Measurements from ENCODE around the gene PNLIPRP2.

- no peak for TF ChIP-seq EZH2phosphoT487 (IDR thresholded peaks at IDR 0.05; ENCODE audit: borderline replicate concordance, low read length)
- TF ChIP-seq, protein P1, sequence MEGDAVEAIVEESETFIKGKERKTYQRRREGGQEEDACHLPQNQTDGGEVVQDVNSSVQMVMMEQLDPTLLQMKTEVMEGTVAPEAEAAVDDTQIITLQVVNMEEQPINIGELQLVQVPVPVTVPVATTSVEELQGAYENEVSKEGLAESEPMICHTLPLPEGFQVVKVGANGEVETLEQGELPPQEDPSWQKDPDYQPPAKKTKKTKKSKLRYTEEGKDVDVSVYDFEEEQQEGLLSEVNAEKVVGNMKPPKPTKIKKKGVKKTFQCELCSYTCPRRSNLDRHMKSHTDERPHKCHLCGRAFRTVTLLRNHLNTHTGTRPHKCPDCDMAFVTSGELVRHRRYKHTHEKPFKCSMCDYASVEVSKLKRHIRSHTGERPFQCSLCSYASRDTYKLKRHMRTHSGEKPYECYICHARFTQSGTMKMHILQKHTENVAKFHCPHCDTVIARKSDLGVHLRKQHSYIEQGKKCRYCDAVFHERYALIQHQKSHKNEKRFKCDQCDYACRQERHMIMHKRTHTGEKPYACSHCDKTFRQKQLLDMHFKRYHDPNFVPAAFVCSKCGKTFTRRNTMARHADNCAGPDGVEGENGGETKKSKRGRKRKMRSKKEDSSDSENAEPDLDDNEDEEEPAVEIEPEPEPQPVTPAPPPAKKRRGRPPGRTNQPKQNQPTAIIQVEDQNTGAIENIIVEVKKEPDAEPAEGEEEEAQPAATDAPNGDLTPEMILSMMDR (IDR thresholded peaks at IDR 0.05; ENCODE audit: low read depth, low read length, poor library complexity, severe bottlenecking): no peak
Measured at GRCh38 chr10:116629340-116629739, 8.6 kb downstream of the PNLIPRP2 start.

Data from DOHH2 (cell line).